ENCODE measurements around the gene AKNAD1. TPM values are rescaled to one million over a fixed set of nuclear protein-coding genes. Genes with fewer than 3 reads are reported as not detected.

AKNAD1 gene
- total RNA-seq, 1 donor from 2014 or later = 1.8 TPM

DNA sequence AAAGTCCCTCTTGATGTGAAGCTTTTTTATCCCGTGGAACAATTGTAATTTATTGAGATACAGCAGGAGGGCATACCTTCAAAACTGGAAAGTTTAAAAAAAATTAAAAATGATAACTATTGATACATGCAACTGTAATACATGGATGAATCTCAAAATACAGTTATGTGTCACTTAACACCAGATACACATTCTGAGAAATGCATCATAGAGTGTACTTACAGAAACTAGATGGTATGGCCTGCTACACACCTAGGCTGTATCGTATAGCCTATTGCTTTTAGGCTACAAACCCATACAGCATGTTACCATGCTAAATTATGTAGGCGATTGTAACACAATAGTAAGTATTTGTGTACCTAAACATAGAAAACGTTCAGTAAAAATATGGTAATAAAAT is 7.1 kb upstream of the AKNAD1 start:
- DNase-seq (ENCODE audit: low read depth) = no peak

GRCh38 chr1:108862698-108863477 is 6.0 kb upstream of the AKNAD1 start:
- DNase-seq (ENCODE audit: low read depth) = no peak

DNA sequence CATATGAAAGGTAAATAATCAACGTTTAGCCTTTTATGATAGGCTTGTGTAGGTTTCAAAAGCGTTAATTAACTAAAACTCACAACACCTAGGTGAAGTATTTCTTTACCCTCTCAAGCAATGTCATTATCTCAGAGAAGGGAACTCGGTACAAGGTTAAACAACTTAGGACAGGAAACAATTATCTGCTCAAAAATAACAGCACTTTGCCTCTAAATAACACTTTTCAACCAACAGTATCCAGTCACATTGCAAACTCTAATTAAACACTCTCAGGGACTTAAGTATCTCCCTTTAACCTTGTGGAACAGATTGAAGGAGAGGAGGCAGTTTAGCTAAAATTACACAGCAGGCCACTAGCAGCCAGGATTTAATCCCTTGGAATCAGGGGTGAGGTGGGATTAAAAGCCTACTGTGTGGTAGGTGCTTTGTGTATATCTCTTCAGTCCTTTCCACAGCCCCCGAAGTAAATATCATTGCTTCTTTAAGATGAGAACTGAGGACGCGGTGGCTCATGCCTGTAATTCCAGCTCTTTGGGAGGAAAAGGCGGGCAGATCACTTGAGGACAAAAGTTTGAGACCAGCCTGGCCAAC is 5.2 kb upstream of the AKNAD1 start:
- DNase-seq (ENCODE audit: low read depth) = no peak

- DNase-seq (ENCODE audit: low read depth) = no peak
Measured at GRCh38 chr1:108861566-108861965, 4.7 kb upstream of the AKNAD1 start.

- DNase-seq (ENCODE audit: low read depth) = no peak
Measured at GRCh38 chr1:108860190-108860907, 3.5 kb upstream of the AKNAD1 start.

- peak; percentile 91 for DNase-seq (ENCODE audit: low read depth)
Measured at GRCh38 chr1:108858230-108858950, 1.5 kb upstream of the AKNAD1 start.

GRCh38 chr1:108854221-108855019 is 2.5 kb downstream of the AKNAD1 start:
- no peak for DNase-seq (ENCODE audit: low read depth)

- peak; percentile 19 for DNase-seq (ENCODE audit: low read depth)
Measured at GRCh38 chr1:108852221-108852975, 4.5 kb downstream of the AKNAD1 start.

GRCh38 chr1:108851567-108851966 is 5.3 kb downstream of the AKNAD1 start:
- no peak for DNase-seq (ENCODE audit: low read depth)

DNA sequence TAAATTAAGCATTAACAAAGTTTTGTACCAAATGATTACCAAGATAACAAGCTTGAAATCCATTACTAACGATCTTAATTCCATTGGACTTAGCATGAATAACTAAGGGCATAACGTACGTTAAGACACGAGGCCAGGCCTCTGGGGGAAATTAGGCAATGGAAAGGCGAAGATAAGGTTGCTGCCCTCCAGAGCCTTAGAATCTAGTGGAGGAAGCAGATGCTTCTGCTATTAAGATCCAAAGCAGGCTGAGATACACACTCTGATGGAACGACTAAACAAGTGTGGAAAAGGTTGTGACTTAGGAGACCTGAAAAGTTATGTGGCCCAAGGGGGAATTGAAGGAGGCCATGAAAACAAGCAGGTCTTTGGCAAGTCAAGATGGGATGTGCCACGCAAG is 6.0 kb downstream of the AKNAD1 start:
- DNase-seq (ENCODE audit: low read depth) = no peak

- DNase-seq (ENCODE audit: low read depth) = no peak
Measured at GRCh38 chr1:108848806-108849205, 8.1 kb downstream of the AKNAD1 start.

DNA sequence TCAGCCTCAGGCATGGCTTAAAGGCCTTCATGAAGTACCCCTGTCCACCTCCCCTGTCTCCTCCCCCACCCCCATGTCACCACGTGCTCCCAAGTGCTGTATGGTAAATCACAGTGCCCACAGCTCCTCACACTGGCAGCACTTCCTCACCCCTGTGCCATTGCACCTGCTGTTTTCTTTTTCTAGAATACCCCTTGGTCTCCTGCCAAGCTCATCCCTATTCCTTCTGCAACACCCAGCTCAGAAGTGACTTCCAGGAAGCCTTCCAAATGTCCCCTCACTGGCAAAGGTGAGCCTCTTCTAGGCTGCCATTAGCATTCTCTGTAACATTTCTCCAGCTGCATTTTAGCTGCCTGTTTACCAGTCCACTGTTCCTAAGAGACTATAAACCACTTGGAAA is 9.4 kb downstream of the AKNAD1 start:
- peak; percentile 87 for DNase-seq (ENCODE audit: low read depth)

DNA sequence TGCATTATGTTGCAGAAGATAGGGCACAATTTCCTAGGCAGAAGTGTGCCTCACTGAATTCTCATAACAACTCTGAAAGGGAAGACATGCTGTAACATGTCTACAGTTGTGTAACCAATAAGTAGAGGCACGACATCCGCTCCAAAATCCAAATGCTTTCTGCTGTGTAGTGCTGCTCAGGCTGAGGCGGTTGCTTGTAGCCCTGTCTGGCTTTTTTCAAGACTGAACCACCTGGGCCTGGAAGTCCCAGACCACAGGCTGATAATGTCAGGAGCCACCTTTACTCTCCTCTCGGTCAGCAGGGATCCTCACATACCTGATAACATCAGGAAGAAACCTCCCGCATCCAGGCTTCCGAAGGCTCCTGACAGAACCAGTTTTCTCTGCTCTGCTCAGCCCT is 10.9 kb downstream of the AKNAD1 start:
- no peak for DNase-seq (ENCODE audit: low read depth)

GRCh38 chr1:108845446-108845845 is 11.4 kb downstream of the AKNAD1 start:
- no peak for DNase-seq (ENCODE audit: low read depth)

GRCh38 chr1:108843390-108844137 is 13.3 kb downstream of the AKNAD1 start:
- no peak for DNase-seq (ENCODE audit: low read depth)

- no peak for DNase-seq (ENCODE audit: low read depth)
Measured at GRCh38 chr1:108842525-108843181, 14.2 kb downstream of the AKNAD1 start.

DNA sequence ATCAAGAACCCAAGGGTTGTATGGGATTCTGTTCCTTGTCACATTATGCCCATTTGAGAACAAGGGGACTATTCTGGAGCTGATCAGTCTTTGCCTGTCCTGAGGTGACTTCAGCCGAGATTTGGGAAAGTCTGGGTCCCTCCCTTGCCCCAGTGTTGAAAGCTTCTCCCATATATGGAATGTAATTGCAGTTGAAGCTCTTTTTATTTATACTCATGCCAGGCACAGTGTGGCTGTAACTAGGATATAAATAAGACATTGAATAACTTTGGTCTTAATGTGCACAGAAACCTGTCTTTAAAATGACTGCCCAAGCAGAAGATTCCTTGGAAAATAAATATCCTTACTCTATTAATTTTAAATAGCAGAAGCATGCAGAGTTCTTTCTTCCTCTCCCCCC is 15.2 kb downstream of the AKNAD1 start:
- DNase-seq (ENCODE audit: low read depth) = peak; percentile 71

DNA sequence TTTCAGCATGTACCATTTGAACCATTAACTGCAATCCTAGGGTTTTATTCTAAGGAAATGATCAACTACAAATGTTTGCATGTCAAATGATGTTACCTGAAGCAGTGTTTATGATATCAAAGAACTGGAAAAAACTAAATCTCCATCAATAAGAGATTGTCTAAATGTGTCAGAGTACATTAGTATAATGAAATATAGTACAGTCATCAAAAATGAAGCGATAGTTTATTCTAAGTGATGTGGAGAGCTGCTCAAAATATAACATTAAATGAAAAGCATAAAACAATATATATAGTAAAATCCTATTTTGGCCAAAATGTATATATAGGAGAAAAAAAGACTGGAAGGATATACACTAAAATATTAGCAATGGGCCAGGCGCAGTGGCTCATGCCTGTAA is 24.0 kb downstream of the AKNAD1 start:
- no peak for DNase-seq (ENCODE audit: low read depth)

DNA sequence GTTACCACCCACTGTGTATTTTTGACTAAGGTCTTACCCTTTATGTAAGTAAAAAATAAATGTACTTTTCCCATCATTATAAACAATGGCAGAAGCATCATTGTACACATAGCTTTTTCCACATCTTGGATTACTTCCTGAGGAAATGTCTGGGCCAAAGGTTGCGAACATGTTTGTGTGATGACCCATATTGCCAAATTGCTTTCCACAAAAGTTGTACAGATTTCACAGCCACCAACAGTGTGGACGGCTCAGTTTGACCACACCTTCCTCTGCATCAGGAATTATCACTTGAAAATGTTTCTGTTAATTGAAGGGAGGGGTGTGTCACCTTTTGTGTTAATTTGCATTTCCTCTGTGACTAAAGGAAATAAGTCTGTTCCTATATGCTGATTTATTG is 25.7 kb downstream of the AKNAD1 start:
- peak; percentile 74 for DNase-seq (ENCODE audit: low read depth)

Measured in myocyte (in vitro differentiated cells).